Esophagus squamous epithelium (tissue), 5 donors: ENCODE results near the gene MCOLN2. TPM values are rescaled to one million over a fixed set of nuclear protein-coding genes. Genes with fewer than 3 reads are reported as not detected.
A peak's percentile ranks its signal among the peaks of the same experiment; 100 is the strongest.

Experiments
- DNase-seq: peaks from one replicate; lab custom pipeline; 2025; lab: John Stamatoyannopoulos, UW
- H3K27ac ChIP-seq, 4 donors: fragments of 200-600 bp; sonication (generic); one replicate each; pipeline ENCODE4 v1.5.1; 2016 to 2019; ENCODE audit warnings: mild to moderate bottlenecking in 1 of 4
- H3K27me3 ChIP-seq, 4 donors: fragments of 200-600 bp; sonication (generic); 1 replicate in 3 of 4; 2 replicates in 1 of 4; pipeline versions ENCODE4 v1.5.1 to v1.6.0; 2017 to 2021; ENCODE audit warnings: antibody characterized with exemption in 1 of 4
- H3K36me3 ChIP-seq, 3 donors: fragments of 200-600 bp; sonication (generic); one replicate each; pipeline ENCODE4 v1.5.1; 2016 to 2019
- H3K4me1 ChIP-seq, 3 donors: fragments of 200-600 bp; sonication (generic); one replicate each; pipeline ENCODE4 v1.5.1; 2017 to 2019
- H3K4me3 ChIP-seq, 4 donors: fragments of 200-600 bp; sonication (generic); 1 replicate in 3 of 4; 2 replicates in 1 of 4; pipeline ENCODE4 v1.5.1; 2016 to 2019; ENCODE audit warnings: mild to moderate bottlenecking in 2 of 4, moderate library complexity in 1 of 4
- H3K9me3 ChIP-seq, 3 donors: fragments of 200-600 bp; sonication (generic); one replicate each; pipeline ENCODE4 v1.5.1; 2016 to 2019
- POLR2A ChIP-seq, 4 donors: fragments of 450-650 bp; IDR thresholded peaks; one replicate each; pipeline ENCODE4 v1.6.1; 2017; ENCODE audit warnings: antibody characterized with exemption in 4 of 4, mild to moderate bottlenecking in 4 of 4, moderate library complexity in 3 of 4
- WGBS, 2 donors: methylation state at CpG; one replicate each; pipeline ENCODE4 v1.1.5; 2018; 5-methylcytosine and 5-hydroxymethylcytosine counted together
- intact Hi-C: fragments of 100-400 bp; cut with DNase I; formaldehyde crosslinking; loops from one replicate; pipeline ENCODE4 v1.15.0; 2022
- total RNA-seq, 4 donors: library from RNA; depleted of rRNA; stranded (reverse); fragments of >200 nt; gene quantifications; one replicate each; pipeline ENCODE4 v1.1.0, GENCODE V29; 2016
- TF ChIP-seq, protein P1 (sequence below), 6 experiments: fragments of 450-650 bp in 4 of 6; fragments of 200-600 bp in 2 of 6; sonication (generic) in 2 of 6; IDR thresholded peaks; one replicate each; pipeline ENCODE4 v1.5.1; 2016 to 2019; ENCODE audit warnings: antibody characterized with exemption in 6 of 6, mild to moderate bottlenecking in 4 of 6, moderate library complexity in 4 of 6
- donor health status: DM: yes; HTN: yes; CAD: no.

The MCOLN2 gene
- total RNA-seq, 4 donors from 2014 or later, result 0.38 to 4.4 (median 2.4) TPM

DNA sequence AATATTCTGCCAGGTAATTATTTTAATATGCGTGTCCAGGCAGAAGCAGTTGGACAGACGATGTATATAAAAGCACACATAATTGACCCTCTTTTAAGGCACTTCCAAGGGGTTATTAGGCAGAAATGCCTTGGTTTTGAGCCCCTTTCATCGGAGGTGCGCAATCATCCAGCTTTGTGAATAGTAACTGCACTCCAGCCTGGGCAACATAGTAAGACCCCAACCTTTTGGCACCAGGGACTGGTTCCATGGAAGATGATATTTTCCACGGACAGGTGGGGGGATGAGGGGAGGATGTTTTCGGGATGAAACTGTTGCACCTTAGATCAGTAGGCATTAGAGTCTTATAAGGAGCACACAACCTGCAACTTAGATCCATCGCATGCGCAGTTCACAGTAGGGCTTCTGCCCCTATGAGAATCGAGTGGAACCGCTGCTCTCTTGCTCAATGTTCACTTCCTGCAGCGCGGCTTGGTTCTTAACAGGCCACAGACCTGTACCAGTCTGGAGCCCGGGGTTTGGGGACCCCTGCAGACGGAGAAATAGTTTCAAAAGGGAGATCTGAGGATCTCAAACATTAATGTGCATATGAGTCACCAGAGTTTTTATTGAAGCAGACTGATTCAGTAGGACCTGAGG, 1.8 kb upstream of the MCOLN2 start:
- DNase-seq, result no peak
- Histone ChIP-seq H3K4me3 (peak overlapping the region in 2 of 4 donors; percentile 52 to 78), H3K27ac (no peak overlapping the region), H3K9me3 (no peaks in the 10 kb centered on the region), H3K36me3 (no peaks in the 10 kb centered on the region), H3K4me1 (peaks cover 15 to 29% (median 16%) of the 10 kb centered on the region in 3 donors), H3K27me3 (peaks cover 0 to 76% (median 4%) of the 10 kb centered on the region in 4 donors)
- TF ChIP-seq, protein P1, sequence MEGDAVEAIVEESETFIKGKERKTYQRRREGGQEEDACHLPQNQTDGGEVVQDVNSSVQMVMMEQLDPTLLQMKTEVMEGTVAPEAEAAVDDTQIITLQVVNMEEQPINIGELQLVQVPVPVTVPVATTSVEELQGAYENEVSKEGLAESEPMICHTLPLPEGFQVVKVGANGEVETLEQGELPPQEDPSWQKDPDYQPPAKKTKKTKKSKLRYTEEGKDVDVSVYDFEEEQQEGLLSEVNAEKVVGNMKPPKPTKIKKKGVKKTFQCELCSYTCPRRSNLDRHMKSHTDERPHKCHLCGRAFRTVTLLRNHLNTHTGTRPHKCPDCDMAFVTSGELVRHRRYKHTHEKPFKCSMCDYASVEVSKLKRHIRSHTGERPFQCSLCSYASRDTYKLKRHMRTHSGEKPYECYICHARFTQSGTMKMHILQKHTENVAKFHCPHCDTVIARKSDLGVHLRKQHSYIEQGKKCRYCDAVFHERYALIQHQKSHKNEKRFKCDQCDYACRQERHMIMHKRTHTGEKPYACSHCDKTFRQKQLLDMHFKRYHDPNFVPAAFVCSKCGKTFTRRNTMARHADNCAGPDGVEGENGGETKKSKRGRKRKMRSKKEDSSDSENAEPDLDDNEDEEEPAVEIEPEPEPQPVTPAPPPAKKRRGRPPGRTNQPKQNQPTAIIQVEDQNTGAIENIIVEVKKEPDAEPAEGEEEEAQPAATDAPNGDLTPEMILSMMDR (IDR thresholded peaks at IDR 0.05), result no peak
- no peak for TF ChIP-seq POLR2A (IDR thresholded peaks at IDR 0.05)
- intact Hi-C loops, result no loop called here
- 32 to 50% methylated on average over 10 to 13 of the region's 14 CpGs for WGBS, 2 donors

DNA sequence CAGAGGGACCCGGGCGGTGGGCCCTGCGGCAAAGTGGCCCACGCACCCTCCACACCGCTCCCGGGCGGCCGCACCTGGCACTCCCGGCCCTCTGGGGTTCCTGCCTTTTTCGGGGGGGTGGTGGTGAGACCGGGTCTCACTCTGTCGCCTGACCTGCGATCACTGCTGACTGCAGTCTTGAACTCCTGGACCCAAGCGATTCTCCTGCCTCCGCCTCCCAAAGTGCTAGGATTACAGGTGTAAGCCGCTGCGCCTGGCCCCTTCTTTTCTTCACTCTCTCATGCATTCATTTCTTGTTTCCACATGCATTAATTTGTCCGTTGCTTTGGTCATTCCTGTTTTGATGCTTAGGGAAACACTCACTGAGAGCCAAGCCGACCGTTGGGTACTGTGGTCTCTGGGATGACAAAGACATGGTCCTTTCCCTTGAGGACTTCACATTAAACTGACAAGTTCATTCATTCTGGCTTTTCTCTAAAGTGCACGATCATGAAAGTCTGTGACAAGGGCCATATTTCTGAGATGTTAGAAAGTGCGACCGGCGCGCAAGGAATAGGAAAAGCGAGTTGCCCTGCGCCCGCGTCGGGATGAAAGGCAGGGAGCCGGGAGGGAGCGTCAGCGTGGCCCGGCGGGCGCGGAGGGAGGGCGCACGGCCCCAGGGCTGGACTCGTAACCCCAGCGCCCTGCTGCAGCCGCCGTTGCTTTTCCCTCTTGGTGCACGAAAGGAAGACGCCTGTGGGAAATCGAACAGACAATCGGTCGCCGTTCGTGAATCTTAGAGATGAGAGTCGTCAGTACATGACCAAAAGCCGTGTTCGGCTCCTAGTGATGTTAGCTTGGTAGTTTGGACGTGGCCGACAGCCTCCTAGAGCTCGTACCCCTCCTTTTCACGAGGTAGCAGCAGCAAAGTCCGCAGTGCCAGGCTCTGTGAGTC, 1.0 kb upstream of the MCOLN2 start:
- H3K36me3 ChIP-seq, result no peaks in the 10 kb centered on the region
- intact Hi-C loops, result no loop called here
- peaks cover 0 to 68% (median 4%) of the 10 kb centered on the region in 4 donors for H3K27me3 ChIP-seq
- H3K27ac ChIP-seq, result no peak overlapping the region
- H3K4me1 ChIP-seq, result peaks cover 15 to 29% (median 16%) of the 10 kb centered on the region in 3 donors
- H3K4me3 ChIP-seq, result peak overlapping the region; percentile 47 to 78 (median 50)
- WGBS, 2 donors, result 2% methylated on average over 28 to 35 of the region's 58 CpGs
- TF ChIP-seq, protein P1 (IDR thresholded peaks at IDR 0.05), result no peak
- no peak for TF ChIP-seq POLR2A (IDR thresholded peaks at IDR 0.05)
- no peak for DNase-seq
- H3K9me3 ChIP-seq, result no peaks in the 10 kb centered on the region

DNA sequence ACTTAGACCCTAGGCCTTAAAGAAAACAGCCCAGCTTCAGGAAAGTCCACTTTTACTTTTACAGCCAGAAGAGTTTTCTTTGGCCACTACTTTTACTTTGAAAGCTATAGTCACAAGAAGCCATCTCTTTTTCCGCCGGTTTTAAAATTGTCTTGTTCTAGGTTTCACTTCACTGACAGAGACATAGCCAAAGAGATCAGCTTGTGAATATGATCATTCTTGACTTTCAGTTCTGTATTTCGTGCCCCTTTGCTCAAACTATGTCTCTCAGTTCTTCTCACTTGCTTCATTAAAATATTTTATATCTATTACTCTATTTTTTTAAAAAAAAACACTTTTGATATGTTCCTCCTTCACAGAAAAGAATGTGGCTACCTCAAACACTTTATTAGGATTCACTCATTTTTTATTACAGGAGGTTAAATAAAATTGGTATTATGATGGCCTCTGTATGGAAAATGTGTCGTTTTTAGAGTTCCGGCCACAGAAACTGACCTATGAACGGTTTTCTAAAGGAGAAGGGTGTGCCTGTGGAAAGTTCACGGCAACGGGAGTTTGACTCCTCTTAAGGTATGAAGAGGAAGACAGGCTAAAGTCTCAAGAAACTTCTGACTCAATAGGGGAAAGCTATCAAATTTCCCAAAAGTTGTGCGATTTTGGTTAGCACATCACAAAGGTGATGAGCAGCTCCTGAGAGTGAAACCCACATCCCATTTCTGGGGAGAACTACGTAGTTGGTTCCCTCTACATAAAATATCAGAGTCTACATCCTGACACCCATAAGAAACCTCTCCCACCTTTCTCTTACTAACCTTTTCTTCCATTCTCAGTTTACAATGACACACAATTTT, 1.2 kb downstream of the MCOLN2 start:
- peak overlapping the region in 3 of 4 donors; percentile 49 to 78 (median 52) for H3K4me3 ChIP-seq
- no peaks in the 10 kb centered on the region for H3K36me3 ChIP-seq
- intact Hi-C loops, result no loop called here
- WGBS, 2 donors, result 68 to 84% methylated on average over 10 of the region's 10 CpGs
- TF ChIP-seq POLR2A (IDR thresholded peaks at IDR 0.05), result no peak
- TF ChIP-seq, protein P1 (IDR thresholded peaks at IDR 0.05), result no peak
- H3K4me1 ChIP-seq, result peaks cover 15 to 29% (median 16%) of the 10 kb centered on the region in 3 donors
- no peak for DNase-seq
- peaks cover 0 to 50% (median 4%) of the 10 kb centered on the region in 4 donors for H3K27me3 ChIP-seq
- H3K27ac ChIP-seq, result no peak overlapping the region
- H3K9me3 ChIP-seq, result no peaks in the 10 kb centered on the region

DNA sequence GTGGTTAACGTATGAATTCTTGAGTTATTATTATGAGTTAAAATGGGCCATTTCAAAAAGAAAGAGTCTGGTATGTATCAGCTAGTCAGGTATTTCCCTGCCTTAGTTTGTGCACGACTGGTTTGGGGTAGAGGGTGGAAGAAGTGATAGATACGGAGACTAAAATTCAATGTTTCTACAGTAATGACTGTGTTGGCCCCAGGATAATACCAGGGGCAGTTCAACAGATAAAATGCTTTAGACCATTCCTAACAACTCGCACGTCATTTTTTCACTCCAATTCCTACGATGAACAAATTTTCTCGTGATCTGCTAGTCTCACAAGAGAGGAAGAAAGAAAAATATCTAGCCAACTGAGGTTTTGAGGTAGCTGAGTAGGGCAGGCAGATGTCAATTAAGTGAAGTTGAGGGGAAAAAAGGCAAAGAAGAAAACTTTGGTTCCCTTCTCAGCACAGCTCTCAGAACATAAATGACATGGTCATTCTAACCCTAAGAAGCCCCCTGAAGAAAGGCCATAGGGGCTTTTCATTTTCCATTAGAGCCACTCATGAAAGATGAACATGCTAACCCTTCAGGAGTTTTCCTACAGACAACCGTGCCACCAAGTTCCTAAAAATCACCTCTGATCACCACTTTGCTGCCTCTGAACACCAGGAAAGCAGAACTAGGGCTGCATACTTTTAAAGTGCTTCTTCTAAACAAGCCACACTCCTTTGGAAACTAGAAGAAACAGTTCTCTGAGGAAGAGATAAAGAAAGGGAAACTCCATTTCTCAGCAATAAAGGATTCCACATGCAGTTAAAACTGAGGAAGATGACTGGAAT, 5.6 kb downstream of the MCOLN2 start:
- no peak for DNase-seq
- Histone ChIP-seq H3K27ac (no peak overlapping the region), H3K9me3 (no peaks in the 10 kb centered on the region), H3K4me1 (peaks cover 0 to 5% (median under 1%) of the 10 kb centered on the region in 3 donors), H3K27me3 (peaks cover 0 to 11% (median 0%) of the 10 kb centered on the region in 4 donors), H3K4me3 (no peak overlapping the region), H3K36me3 (no peaks in the 10 kb centered on the region)
- intact Hi-C loops, result no loop called here
- WGBS, 2 donors, result 59 to 65% methylated on average over 8 of the region's 8 CpGs
- no peak for TF ChIP-seq POLR2A (IDR thresholded peaks at IDR 0.05)
- TF ChIP-seq, protein P1 (IDR thresholded peaks at IDR 0.05), result no peak
